K562 (cell line): ENCODE results near the gene ECSIT. TPM values are rescaled to one million over a fixed set of nuclear protein-coding genes. Genes with fewer than 3 reads are reported as not detected.

Source experiments
- ARID1B ChIP-seq: fragments of 450-650 bp; IDR thresholded peaks from 2 replicates; pipeline ENCODE4 v1.6.1; 2016; ENCODE audit warnings: antibody characterized with exemption, mild to moderate bottlenecking, inconsistent platforms
- CHCHD3 ChIP-seq: fragments of 250-450 bp; sonication (Bioruptor Pico); IDR thresholded peaks from 2 replicates; pipeline ENCODE4 v2.1.2; 2022; ENCODE audit warnings: mild to moderate bottlenecking
- CTBP1 ChIP-seq: fragments of 450-650 bp; IDR thresholded peaks from 2 replicates; pipeline ENCODE4 v1.6.1; 2016; ENCODE audit warnings: borderline replicate concordance
- CXXC5 ChIP-seq: fragments of 250-450 bp; sonication (Bioruptor Pico); IDR thresholded peaks from 2 replicates; pipeline ENCODE4 v1.8.0; 2022; ENCODE audit warnings: inconsistent platforms, mild to moderate bottlenecking, moderate library complexity
- FIP1L1 ChIP-seq: fragments of 200-400 bp; formaldehyde crosslinking; IDR thresholded peaks from 2 replicates; pipeline ENCODE4 v1.6.1; 2018; ENCODE audit warnings: mild to moderate bottlenecking, low read depth, low read length; ENCODE audit not compliant: poor library complexity, severe bottlenecking
- FOSL1 ChIP-seq: fragments of 200-800 bp; sonication (Bioruptor generic); conservative IDR thresholded peaks from 2 replicates; pipeline ENCODE4 v1.6.1; 2016; ENCODE audit warnings: missing genetic modification characterization, missing compliant biosample characterization
- FOXM1 ChIP-seq, 2 experiments: fragments of 450-650 bp in 1 of 2; sonication (generic) in 1 of 2; formaldehyde crosslinking in 1 of 2; IDR thresholded peaks; 2 replicates each; pipeline versions ENCODE4 v1.6.1 to v1.9.0; 2017 to 2022; ENCODE audit warnings: low read depth in 2 of 2, mild to moderate bottlenecking in 2 of 2, missing genetic modification reagents in 1 of 2, moderate library complexity in 1 of 2
- GTF2F1 ChIP-seq: IDR thresholded peaks from 2 replicates; pipeline ENCODE4 v1.6.1; 2011; ENCODE audit warnings: low read depth, low read length, improper control_type of control experiment
- HDAC2 ChIP-seq: fragments of 450-650 bp; IDR thresholded peaks from 2 replicates; pipeline ENCODE4 v1.6.1; 2016; ENCODE audit warnings: mild to moderate bottlenecking
- HDAC3 ChIP-seq: fragments of 450-650 bp; IDR thresholded peaks from 2 replicates; pipeline ENCODE4 v1.6.1; 2018; ENCODE audit warnings: borderline replicate concordance, mild to moderate bottlenecking, moderate library complexity; ENCODE audit not compliant: partially characterized antibody
- MTA1 ChIP-seq: fragments of 450-650 bp; IDR thresholded peaks from 2 replicates; pipeline ENCODE4 v1.6.1; 2017; ENCODE audit warnings: borderline replicate concordance
- NCOA2 ChIP-seq, 2 experiments: fragments of 450-650 bp; IDR thresholded peaks; 2 replicates each; pipeline ENCODE4 v1.6.1; 2018; ENCODE audit warnings: mild to moderate bottlenecking in 2 of 2, moderate library complexity in 1 of 2; ENCODE audit not compliant: partially characterized antibody in 2 of 2
- PCBP1 ChIP-seq: fragments of 200-400 bp; formaldehyde crosslinking; IDR thresholded peaks from 2 replicates; pipeline ENCODE4 v1.6.1; 2018; ENCODE audit warnings: mild to moderate bottlenecking, low read depth, low read length; ENCODE audit not compliant: poor library complexity, severe bottlenecking
- POLR2G ChIP-seq: fragments of 200-400 bp; formaldehyde crosslinking; IDR thresholded peaks from 2 replicates; pipeline ENCODE4 v1.6.1; 2017; ENCODE audit warnings: low read depth, mild to moderate bottlenecking, antibody characterized with exemption, low read length, moderate library complexity
- PPARD ChIP-seq: fragments of 250-450 bp; sonication (Bioruptor Pico); IDR thresholded peaks from 2 replicates; pipeline ENCODE4 v1.8.0; 2022; ENCODE audit warnings: inconsistent platforms, mild to moderate bottlenecking, moderate library complexity
- SP1 ChIP-seq: sonication (generic); formaldehyde crosslinking; IDR thresholded peaks from 2 replicates; pipeline ENCODE4 v1.8.1; 2022; ENCODE audit warnings: mild to moderate bottlenecking, missing genetic modification reagents
- TAF1 ChIP-seq: IDR thresholded peaks from 2 replicates; pipeline ENCODE4 v1.6.1; 2011; ENCODE audit warnings: mild to moderate bottlenecking, low read length, moderate library complexity; ENCODE audit not compliant: insufficient read depth, control insufficient read depth, severe bottlenecking; ENCODE audit errors: extremely low read depth
- TCF7L2 ChIP-seq: fragments of 150-350 bp; IDR thresholded peaks from 2 replicates; pipeline ENCODE4 v1.6.1; 2016; ENCODE audit warnings: low read depth, mild to moderate bottlenecking, low read length, moderate library complexity
- polyA plus RNA-seq, 8 experiments: library from polyadenylated mRNA; depleted of rRNA in 4 of 8; stranded (reverse) in 5 of 8; unstranded in 3 of 8; fragments of >200 nt; fragmentation: Nextera tagmentation in 2 of 8; fragmentation: Illumina TruSeq in 1 of 8; extraction: Ambion mirVana in 2 of 8; extraction: Trizol in 1 of 8; gene quantifications; 2 replicates each; pipeline versions ENCODE4 v1.2.1 to v1.2.3, GENCODE V29; 2011 to 2014; ENCODE audit warnings: inconsistent platforms in 1 of 8, missing spikeins in 1 of 8
- total RNA-seq, 7 experiments: library from RNA; depleted of rRNA in 6 of 7; stranded (reverse); fragments of >200 nt in 6 of 7; fragmentation: Illumina TruSeq in 2 of 7; extraction: Trizol in 2 of 7; gene quantifications; 2 replicates each; pipeline versions ENCODE4 v1.2.1 to v1.2.3, GENCODE V29; 2011 to 2021; ENCODE audit warnings: low replicate concordance in 1 of 7
- TF ChIP-seq, protein P1 (sequence below): fragments of 250-450 bp; sonication (Bioruptor Pico); IDR thresholded peaks from 2 replicates; pipeline ENCODE4 v1.5.0; 2021; ENCODE audit warnings: mild to moderate bottlenecking, borderline replicate concordance
- TF ChIP-seq, protein P2 (sequence below): IDR thresholded peaks from 2 replicates; pipeline ENCODE4 v1.6.1; 2016; ENCODE audit warnings: missing genetic modification characterization, missing compliant biosample characterization
- TF ChIP-seq, protein P3 (sequence below): sonication (generic); formaldehyde crosslinking; IDR thresholded peaks from 2 replicates; pipeline ENCODE4 v1.9.0; 2022; ENCODE audit warnings: mild to moderate bottlenecking, missing genetic modification reagents
- TF ChIP-seq, protein P4 (sequence below): fragments of 450-650 bp; formaldehyde crosslinking; conservative IDR thresholded peaks from 2 replicates; pipeline ENCODE4 v1.4.0; 2022; ENCODE audit warnings: mild to moderate bottlenecking, missing genetic modification characterization

The ECSIT gene
- total and polyA plus RNA-seq, 9 of the 15 experiments (the other 6 are each of a cell fraction or from before 2014, with no cell fraction given), result 1.1 to 82.5 (median 43.9) TPM

DNA sequence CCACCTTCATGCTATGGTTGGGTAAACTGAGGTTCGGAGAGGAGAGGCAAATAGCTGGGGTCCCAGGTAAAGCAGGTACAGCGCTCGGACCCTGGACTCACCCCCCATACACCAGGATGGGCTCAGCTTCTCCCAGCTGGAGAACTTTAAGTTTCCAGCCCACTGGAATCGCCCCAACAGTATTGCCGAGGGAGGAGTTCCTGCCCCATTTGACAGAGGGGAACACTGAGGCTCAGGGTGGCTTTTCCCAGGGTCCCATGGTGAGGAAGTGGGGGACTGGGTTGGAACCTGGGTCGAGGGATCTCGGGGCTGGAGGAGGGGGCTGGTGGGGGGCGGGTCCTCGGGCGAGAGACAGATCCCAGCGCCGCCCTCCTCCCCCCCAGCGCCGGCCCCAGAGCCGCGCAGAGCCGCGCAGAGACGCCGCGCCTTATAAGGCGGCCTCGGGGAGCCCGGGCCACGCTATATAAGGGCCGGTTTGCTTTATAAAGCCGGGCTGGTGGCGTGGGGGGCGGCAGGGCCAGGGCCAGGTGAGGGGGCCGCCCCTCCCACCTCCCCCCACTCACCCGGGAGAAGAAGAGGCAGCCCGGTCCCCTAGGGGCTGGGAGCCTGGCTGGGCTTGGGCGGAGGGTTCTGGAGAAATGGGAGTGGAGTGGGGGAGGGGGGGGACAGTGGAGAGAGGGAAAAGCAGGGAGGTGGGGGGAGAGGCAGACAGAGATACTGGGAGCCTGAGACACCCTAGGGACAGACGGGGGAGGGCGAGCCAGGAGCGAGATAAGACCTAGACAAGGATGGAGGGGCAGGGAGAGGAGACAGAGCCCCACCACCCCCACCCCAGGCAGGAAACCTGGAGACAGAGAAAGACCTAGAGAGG is 10.8 kb upstream of the ECSIT start (continued):
- TF ChIP-seq, protein P1, sequence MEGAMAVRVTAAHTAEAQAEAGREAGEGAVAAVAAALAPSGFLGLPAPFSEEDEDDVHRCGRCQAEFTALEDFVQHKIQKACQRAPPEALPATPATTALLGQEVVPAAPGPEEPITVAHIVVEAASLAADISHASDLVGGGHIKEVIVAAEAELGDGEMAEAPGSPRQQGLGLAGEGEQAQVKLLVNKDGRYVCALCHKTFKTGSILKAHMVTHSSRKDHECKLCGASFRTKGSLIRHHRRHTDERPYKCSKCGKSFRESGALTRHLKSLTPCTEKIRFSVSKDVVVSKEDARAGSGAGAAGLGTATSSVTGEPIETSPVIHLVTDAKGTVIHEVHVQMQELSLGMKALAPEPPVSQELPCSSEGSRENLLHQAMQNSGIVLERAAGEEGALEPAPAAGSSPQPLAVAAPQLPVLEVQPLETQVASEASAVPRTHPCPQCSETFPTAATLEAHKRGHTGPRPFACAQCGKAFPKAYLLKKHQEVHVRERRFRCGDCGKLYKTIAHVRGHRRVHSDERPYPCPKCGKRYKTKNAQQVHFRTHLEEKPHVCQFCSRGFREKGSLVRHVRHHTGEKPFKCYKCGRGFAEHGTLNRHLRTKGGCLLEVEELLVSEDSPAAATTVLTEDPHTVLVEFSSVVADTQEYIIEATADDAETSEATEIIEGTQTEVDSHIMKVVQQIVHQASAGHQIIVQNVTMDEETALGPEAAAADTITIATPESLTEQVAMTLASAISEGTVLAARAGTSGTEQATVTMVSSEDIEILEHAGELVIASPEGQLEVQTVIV (CRISPR knock-in tag), result no peak
- TF ChIP-seq FOSL1 (tag) (no peak), ARID1B (peak; percentile 64), PCBP1 (peak; percentile 66), GTF2F1 (no peak), TCF7L2 (no peak), CXXC5 (CRISPR knock-in tag) (0 out of 2 replicates have a peak, but pooled peaks have one; percentile 30), FIP1L1 (no peak), CHCHD3 (CRISPR knock-in tag) (no peak), SP1 (CRISPR knock-in tag) (0 out of 2 replicates have a peak, but pooled peaks have one; percentile 6), POLR2G (peak; percentile 75), MTA1 (0 out of 2 replicates have a peak, but pooled peaks have one; percentile 18), PPARD (CRISPR knock-in tag) (no peak), HDAC3 (peak; percentile 21), NCOA2 (IDR thresholded peaks at IDR 0.05; ENCODE audit: partially characterized antibody in 2 of 2) (no peak), CTBP1 (peak; percentile 36; the same call in 1 of the 2 replicates), TAF1 (no peak), FOXM1 (IDR thresholded peaks at IDR 0.05; ENCODE audit: low read depth) (no peak), FOXM1 (CRISPR knock-in tag; IDR thresholded peaks at IDR 0.05; ENCODE audit: low read depth) (no peak), HDAC2 (no peak)
- TF ChIP-seq, protein P2, sequence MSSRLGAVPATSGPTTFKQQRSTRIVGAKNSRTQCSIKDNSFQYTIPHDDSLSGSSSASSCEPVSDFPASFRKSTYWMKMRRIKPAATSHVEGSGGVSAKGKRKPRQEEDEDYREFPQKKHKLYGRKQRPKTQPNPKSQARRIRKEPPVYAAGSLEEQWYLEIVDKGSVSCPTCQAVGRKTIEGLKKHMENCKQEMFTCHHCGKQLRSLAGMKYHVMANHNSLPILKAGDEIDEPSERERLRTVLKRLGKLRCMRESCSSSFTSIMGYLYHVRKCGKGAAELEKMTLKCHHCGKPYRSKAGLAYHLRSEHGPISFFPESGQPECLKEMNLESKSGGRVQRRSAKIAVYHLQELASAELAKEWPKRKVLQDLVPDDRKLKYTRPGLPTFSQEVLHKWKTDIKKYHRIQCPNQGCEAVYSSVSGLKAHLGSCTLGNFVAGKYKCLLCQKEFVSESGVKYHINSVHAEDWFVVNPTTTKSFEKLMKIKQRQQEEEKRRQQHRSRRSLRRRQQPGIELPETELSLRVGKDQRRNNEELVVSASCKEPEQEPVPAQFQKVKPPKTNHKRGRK (tag), result no peak
- TF ChIP-seq, protein P3, sequence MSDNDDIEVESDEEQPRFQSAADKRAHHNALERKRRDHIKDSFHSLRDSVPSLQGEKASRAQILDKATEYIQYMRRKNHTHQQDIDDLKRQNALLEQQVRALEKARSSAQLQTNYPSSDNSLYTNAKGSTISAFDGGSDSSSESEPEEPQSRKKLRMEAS (CRISPR knock-in tag), result no peak
- TF ChIP-seq, protein P4, sequence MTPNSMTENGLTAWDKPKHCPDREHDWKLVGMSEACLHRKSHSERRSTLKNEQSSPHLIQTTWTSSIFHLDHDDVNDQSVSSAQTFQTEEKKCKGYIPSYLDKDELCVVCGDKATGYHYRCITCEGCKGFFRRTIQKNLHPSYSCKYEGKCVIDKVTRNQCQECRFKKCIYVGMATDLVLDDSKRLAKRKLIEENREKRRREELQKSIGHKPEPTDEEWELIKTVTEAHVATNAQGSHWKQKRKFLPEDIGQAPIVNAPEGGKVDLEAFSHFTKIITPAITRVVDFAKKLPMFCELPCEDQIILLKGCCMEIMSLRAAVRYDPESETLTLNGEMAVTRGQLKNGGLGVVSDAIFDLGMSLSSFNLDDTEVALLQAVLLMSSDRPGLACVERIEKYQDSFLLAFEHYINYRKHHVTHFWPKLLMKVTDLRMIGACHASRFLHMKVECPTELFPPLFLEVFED, result no peak
